ENCODE results near the gene CTBP2.
"Not testable (repeated sequence)": the region's sequence is repeated elsewhere in the genome, so short reads cannot be mapped to it uniquely, and the experiment has no call there.

CTBP2 gene

GRCh38 chr10:125179107-125179506 is 18.7 kb upstream of the CTBP2 start:
- DNase-seq = not testable (repeated sequence)

DNA sequence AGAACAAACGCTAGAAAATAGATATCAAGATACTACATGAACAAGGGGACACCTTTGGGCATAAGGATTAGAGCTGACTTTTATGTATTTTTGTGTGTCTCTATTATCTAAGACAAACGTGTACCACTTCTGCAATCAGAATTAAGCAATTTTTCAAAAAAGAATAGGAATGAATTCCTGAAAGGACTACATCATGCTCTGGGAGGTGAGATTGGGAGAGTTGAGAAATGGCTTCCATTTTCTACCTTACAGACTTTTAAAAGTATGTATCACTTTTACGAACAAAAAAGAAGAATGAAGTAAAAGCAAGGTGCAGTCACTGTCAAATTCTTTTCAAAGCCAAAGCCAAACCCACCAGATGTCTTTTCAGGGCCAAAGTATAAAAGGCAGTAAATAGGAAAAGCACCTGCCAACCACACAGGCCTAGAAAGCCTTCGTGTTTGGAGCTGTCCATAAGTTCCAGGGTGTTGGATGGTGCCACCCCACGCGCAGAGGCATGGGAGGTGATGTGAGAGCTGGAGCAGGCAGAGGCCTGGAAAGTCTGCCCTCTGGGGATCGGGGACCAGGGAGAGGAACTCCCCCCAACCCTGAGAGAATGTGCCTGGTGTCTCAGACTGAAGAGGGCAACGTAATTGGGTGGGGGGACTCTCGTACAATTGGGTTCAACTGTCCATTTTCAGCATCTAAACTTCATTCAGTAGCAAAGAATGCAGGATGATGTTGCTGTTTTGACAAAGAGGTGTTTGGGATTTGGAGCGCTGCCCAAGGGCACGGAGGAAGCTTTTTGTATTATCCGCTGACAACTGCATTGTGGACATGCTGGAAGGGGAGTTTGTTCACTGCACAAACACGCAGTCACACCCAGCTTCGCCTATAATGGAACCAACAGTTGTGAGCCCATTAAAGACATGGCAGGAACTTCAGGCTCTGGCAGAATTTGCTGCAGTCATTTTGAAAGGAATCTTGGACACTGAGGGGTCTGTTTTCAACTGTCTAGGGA is 17.6 kb upstream of the CTBP2 start:
- DNase-seq = no peak

DNA sequence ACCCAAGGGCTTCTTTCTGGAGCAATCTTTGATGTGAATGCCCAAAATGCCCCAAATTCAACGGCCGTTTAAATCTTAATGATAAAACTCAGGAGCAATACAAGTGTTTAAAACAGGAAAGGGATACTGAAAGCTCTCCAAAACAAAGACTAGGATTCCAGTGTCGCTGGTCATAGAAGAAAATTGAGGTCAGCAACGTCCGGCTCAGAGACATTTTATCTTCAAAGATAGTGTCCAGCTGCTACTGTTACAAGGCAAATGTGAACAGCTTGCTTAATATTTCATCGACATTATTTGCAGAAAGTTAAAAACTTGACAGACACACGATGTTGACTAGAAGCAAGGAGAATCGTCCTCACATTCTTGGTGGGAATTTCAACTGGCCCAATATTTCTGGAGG is 15.4 kb upstream of the CTBP2 start:
- no peak for DNase-seq

- no peak for DNase-seq
These were observed 14.0 kb upstream of the CTBP2 start for GRCh38 chr10:125174360-125174759.

GRCh38 chr10:125172694-125173093 is 12.3 kb upstream of the CTBP2 start:
- DNase-seq = no peak

DNA sequence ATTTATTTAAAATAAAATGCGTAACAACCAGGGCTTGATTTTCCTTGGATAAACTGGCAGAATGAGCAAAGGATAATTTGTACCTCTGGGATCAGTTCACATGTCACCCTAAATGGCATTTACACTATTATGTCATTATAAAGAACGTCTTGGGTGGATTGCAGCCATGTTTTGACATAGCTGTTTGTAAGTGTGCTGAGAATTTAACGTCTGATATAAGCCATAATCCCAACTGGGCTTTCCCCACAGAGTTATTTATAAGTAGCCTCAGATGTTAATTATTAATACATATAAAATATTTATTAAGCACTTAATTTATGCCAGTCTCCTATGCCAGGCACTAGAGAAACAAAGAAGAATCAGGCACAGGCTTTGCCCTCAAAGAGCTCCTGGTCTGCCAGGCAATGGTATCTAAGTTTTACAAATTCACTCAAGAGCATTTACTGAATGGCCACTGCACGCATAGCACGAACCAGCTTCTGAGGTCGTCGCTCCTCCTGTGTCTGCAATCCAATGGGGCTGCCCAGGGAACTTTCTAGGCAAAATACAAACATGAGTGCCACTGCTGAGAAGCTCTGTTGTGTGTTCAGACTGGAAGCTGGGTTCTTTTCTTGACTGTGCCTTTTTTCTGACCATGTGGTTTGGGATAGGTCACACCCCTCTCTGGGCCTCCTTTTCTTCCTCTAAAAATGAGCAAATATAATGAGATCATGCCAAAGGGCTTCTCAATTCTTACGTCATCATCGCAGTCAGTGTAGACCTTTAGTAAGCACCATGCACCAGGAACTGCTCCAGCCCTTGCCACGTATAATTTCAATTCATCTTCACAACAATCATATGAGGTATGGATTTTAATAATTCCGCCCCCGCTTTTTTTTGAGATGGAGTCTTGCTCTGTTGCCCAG is 11.3 kb upstream of the CTBP2 start:
- no peak for DNase-seq

- DNase-seq = no peak
These were observed 9.6 kb upstream of the CTBP2 start for GRCh38 chr10:125169915-125170314.

DNA sequence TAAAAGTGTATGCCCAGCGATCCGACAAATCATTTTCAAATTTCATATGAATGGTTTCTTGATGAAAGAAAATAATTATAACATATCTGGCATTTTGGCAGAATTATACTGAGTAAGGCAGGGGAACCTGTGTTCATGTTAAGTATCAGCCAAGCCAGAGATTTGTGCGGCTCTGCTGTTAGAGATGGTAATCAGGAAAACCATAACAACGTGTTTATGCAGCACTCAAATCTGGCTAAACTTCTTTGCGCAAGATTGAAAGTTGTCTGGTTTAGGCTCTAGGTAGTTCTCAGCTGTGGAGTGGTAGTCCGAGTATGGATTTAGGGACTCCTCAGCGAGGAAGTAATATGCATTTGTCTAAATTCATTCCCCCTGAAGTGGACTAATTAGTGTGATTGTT is 8.9 kb upstream of the CTBP2 start:
- DNase-seq = no peak

DNA sequence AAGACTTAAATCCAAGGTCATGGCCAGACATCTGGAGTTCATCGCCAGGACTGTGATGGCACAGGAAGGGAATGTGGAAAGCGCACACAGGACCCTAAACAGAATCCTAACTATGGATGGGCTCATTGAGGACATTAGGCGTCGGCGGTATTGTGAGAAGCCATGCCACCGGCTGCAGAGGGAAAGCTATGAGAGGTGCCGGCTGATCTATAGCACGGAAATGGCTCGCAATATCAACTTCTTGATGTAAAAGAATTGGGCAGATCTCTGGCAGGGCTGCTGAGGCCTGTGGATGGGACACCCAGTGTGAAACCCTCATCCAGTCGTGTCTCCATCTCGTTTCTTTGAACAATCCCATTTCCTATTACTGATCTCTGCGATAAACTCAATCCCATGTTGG is 6.3 kb upstream of the CTBP2 start:
- no peak for DNase-seq

DNA sequence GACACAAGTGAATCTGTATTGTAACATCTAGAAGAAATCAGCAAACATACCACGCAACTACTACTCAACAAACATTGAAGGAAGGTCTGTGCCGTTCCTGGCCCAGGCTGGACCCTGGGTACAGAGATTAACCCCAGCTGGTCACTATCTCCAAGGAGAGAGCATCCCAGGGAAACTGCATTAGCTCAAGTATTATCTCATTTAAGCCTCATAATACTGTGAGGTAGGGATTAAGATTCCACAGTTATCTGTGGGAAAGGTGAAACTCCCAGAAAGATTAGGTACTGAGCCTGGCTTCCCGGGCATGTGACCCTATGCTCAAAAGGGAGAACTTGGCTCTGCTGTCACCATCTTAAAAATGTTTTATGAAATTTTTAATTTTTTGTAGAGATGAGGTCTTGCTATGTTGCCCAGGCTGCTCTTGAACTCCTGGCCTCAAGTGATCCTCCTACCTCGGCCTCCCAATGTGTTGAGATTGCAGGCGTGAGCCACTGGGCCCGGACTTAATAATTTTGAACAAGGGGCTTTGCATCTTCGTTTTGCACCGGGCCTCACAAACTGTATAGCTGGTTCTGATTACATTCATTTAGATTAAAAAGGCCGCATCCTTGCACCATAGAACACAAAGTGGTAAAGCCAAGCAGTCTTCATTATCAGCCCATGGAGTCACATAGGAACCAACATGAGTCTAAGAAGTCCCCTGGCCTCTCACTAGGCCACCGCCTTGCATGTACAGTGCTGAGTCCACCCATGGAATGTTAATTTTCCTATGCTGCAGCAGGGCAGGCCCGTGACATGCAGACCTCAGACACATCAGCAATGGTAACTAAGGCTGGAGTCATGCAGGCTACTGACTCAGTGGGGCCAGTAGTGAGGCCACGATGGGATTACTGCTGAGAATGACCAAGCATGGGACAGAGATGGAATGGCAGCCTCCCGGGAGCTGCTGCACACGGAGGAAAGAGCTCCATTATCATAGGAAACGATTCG is 5.5 kb upstream of the CTBP2 start:
- DNase-seq = no peak

- no peak for DNase-seq
These were observed 4.1 kb upstream of the CTBP2 start for GRCh38 chr10:125164421-125164820.

- DNase-seq = no peak
These were observed 3.4 kb upstream of the CTBP2 start for GRCh38 chr10:125163803-125164202.

DNA sequence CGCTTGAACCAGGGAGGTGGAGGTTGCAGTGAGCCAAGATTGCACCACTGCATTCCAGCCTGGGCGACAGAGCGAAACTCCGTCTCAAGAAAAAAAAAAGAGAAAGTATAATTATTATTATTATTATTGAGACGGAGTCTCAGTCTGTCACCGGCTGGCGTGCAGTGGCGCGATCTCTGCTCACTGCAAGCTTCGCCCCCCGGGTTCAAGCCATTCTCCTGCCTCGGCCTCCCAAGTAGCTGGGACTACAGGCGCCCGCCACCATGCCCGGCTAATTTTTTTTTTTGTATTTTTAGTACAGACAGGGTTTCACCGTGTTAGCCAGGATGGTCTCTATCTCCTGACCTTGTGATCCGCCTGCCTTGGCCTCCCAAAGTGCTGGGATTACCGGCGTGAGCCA is 2.9 kb upstream of the CTBP2 start:
- DNase-seq = not testable (repeated sequence)

DNA sequence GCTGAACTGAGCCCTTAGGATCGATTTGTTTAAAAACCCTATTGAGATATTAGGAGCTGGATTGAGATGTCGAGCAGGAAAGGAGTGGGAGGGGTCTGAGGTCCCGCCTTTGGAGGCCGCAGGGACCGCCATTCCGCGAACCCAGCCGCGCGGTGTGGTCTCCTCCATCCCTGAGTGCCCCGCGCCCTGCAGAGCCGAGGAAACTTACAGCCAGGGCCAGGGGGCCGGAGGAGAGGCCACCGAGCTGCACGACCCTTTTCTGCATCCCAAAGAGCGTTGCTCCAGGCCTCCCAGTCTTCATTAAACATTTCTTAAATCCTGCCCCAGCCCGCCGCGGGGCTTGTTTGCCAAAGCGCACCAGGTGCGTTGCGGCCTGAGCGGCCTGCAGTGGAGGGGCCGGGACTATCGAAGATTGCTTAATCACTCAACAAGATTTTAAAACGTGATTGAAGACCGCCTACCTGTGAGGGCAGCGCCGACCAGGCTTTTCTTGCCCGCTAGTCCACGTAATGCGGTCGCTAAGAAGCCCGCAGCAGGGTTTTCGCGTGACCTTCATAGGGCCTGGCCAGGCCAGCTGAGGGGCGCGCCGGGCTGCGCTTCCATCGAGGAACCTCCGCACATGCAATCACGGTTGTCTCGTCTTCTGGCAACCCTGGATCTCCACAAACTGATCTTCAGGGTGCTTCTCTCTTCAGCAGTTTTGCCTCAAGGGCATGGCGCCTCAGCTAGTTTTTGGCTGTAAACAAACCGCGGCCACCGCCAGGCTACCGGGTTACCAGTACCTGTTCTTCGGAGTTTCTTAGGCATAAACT is 2.0 kb upstream of the CTBP2 start:
- DNase-seq = peak; percentile 72

GRCh38 chr10:125161707-125162119 is 1.4 kb upstream of the CTBP2 start:
- no peak for DNase-seq

- peak; percentile 95 for DNase-seq
These were observed 718 bp upstream of the CTBP2 start for GRCh38 chr10:125160856-125161706.

- DNase-seq = peak; percentile 73
These were observed 854 bp downstream of the CTBP2 start for GRCh38 chr10:125159486-125159931.

DNA sequence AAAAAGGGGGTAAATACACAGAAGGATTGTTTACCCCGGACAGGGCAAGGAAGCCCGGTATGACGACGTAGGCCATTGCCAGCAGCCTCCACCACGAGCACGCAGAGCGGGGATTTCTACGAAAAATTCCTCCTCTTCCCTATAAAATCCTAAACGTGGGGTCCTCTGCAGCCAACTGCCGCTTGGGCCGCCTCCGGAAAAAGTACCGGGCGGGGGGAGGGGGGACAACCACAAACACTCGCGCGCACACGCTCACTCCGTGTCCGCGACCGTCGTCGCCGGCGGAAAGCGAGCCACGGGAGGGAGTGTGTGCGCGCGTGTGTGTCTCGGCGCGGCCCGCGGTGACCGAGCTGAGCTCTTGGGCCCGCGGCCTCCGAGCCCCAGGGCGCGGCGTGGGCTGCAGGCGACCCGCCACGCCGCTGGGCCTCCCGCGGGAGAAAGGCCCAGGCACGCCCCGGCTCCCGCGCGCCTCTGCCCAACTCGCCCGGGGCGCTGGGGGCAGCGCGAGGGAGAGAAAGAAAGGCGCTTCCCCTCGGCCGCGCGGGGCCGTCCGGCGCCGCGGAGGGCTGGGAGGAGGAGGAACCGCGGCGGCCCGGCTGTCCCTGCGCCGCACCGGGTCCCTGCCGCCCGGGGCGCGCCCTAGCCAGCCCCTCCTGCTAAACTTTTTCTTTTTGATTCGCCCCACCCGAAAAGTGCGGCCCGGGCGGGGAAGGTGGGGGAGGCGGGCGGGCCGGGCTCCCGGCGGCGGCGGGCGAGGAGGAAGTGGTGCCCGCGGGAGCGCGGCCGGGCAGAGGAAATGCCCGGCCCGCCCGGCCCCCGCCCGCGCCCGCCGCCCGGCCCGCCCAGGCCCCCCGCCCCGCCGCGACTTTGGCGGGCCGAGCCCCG is 1.5 kb downstream of the CTBP2 start:
- DNase-seq = peak; percentile 77

GRCh38 chr10:125158275-125158600 is 2.1 kb downstream of the CTBP2 start:
- no peak for DNase-seq

Data from eye (tissue), 1 donor.